ENCODE data around the gene SLC48A1.

The SLC48A1 gene

DNA sequence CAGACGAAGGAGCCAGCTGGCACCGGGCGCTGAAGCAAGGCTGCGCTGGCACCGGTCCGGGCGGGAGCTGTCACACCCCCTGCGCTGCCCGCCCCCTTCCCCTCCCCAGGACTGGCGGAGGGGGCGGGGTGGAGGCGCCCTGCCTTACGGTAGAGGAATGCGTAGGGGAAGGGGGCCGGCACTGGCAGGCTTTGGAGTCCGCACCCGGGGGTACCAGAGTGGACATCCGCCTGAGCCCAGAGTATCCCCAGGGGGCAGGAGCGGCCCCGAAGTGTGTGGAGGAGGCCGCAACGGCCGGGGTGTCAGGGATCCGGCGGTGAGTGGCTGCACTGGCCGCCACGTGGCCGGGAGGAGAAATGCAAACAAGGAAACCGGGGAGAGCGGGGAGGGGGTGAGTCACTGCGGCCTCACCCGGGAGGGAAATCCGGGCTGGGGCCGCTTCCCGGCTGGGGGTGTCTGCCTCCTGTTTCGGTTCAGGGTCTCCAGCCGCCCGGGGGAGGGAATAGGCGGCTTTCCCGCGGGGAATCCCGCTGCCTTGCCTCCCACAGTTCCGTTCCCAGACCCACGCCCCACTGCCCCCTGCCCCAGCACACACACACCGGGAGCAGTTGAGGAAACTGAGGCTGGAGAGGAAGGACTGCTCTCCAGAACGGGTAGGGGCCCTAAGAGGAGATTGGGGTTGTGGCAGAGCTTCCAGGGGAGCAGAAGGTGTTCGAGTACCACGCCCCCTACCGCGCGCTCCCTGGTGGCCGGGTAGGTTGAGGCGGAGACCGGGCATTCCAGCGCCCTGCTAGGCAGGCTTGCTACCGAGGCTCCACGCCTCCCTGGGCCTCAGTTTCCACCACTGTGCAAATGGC is 14.0 kb upstream of the SLC48A1 start, which contains the start of gene RAPGEF3:
Gene RAPGEF3 (minus strand): TSS at position 47 of the 857 bp plus-strand sequence. CDS start 324 bp downstream, outside the sequence.
- FAIRE-seq = no peak

DNA sequence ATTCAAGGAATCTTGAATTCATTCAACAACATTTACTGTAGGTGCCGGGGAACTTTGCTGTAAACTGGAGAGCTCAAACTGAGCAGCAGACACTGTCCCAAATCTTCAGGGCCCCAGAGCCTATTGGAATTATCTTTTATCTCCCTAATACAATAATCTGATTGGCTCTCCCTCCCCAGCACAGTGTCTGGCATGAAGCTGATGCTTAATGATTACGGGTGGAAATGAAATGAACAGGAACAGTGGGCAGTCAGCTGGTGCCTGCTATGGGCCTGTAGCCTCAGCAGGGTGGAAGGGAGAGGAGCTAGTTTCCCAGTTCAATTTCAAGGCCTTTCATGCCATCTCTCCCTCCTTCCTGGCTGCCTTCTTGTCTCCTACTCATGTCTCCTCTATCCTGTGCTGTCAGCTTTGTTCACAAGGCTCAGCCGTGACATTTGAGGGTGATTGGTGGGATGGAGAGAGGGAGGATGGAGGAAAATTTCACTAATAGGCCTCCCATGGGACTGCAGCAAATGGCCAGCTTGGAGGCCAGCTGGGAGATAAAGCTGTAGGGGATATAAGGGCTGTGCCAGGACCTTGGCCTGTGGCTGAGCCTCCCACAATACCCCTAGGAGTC is 10.1 kb upstream of the SLC48A1 start:
- FAIRE-seq = no peak

DNA sequence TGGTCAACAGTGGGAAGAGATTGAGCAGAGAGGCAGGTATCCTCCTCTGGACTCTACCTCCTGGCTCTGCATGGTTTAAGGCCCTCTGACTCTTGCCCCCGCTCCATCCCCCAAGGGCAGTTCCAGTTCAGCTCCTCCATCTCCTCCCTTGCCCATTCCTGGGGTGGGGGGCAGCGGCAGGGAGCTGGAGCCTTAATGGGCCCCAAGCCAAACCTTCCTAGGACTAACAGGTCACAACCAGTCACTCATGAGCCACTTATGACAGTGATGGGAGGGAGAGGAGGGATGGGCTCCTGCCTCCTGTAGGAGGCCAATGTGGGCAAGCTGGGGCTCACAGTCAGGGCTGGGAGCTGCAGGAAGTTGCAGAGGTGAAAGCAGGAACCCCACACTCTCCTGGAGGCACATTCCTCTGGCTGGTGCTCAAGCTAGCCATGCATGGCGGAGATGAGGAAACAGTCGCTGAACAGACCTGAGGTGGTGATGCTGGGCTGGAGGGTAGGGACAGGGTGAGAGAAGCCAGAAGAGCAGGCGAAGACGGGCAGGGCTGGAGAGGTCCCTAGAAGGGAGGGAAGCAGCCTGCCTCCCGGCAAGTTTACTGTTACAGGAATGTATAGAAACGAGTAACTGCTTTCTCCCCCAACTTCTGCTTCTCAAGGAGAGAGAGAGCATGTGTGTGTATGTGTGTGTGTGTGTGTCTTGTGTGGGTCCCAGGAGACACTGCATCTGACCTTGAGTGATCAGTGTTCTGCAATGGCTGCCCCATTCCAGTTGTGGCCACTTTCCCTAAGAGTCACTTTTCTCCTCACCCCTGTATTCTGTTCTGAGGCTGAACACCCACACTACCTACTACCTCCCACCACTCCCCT is 9.3 kb upstream of the SLC48A1 start:
- no peak for FAIRE-seq

DNA sequence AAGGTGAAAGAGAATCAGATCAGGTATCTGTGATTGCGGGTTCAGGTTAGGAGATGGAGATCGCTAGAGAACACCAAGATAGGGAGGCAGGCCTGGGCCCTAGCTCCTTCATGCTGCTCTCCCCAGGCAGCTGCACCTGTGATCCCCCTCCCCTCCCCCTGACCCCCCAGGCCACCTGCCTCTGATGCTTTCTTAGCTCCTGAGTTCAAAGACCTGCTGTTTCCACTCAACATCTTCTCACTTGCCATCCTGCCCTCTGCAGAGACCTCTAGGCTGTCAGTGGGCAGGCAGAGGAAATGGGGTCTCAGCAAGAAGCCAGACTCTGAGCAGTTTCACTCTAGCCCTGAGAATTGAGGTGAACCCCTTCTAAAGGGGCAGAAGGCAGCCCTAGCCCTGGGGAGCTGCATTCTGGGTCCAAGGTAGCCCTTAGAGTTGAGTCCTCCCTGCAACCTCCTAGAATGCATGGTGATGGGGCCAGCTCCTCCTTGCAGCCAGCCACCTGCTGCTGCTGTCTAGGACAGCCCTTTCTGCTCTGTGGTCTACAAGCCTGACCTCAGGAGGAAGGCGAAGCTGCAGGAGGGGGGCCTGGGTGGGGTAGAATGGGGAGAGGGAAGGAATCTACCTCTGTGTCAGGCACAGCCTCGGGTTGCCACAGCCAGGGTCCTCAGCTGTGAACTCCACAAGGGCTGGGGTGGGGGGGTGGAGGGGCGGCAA is 6.4 kb upstream of the SLC48A1 start:
- no peak for FAIRE-seq

DNA sequence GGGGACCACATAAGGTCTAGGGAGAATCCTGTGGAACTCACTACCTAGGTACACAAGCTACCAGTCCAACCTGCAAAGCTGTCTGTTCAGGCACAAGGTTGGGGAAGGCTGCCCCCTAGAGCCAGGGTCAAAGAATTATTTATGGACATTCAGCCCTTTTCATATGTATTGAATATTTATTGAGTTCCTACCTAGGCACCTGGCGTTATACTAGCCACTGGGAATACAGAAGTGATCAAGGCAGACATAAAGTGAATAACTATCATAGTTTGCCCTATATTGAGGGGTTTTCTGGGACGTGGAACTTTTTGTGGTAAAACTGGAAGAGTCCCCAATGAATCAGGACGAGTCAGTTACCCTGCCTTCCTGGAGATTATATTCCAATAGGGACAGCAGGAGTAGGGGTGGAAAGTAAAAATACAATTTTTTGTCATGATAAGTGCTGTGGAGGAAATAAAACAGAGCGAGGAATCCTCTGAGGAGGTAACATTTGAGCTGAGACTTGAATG is 5.8 kb upstream of the SLC48A1 start:
- peak; percentile 21 for FAIRE-seq

DNA sequence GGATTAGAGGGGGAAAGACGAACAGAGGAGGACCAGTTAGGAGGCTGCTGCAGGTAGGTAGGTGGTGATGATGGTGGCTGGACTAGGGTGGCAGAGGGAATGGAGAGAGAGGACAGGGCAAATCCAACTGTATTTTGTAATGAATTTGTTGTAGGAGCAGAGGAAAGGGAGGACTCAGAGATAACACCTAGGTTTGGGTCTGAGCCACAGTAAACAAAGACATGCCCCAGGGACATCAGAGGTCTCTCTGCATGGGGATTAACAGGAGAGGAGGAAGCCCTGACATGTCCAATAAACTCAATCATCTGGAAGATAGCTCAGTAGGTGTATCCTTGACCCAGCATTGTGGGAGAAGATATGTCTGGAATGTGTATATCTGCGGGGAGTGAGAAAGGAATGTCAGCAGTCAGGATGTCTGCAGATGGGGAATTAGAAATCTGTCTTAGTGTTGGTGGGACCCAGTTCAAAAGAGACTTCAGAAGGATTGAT is 4.7 kb upstream of the SLC48A1 start:
- no peak for FAIRE-seq

DNA sequence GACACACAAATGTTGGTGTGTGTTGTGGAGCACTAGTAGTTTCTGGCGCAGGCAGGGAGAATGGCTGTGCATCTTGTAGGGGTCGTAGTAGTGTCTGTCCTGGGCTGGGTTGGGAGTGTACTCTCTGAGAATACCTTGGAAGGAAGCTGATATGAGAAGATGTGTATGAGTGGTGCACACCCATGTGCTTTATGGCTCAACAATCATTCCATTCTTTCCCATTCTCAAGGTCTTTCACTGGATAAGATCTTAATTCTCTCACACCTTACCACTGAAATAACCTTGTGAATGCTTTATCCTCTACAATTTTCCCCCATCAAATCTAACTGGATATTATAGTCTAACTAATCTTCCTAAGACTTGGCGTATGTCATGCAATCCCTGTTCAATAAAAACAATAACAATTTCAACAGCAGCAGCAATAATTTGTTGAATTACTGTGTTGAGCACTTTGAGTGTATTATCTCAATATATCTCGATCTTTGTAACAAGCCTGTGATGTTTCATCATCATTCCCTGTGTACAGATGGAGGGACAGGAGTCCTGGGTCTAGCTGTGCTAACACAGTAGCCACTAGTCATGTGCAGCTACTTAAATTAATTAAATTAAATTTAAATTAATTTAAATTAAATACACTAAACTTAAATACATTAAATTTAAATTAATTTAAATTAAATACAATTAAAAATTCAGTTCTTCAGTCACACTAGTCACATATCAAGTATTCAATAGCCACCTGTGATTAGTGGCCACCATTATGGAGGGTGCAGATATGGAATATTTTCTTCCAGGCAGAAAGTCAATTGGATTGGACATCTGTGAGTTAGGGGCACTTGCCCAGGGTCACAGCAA is 3.6 kb upstream of the SLC48A1 start:
- FAIRE-seq = no peak

DNA sequence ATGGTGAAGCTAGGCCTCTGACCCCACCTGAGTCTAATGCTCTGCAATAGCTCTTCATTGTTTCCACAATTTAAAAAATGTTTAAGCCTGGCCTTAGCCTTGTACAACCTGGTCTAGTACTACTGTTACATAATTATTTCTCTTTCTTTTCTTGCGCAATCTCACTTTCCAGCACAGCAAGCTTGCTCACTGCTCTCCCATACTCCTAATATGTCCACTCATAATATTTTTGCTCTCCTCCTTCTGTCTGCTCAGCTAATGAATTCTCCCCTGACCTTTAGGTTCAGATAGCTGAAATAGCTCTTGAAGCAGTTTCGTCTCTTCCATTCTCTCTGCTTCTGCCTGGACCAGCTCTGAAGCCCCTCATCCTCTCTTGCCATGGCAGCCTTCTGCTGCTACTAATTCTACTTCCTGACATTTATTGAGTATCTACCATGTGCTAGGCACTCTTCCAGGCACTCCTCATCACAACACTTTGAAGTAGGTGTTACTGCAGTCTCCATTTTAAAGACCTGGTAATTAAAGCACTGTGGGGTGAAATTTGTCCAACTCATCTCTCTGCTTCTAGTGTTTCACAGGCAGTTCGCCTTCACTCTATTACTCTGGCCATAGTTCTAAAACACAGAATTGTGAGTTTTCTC is 2.8 kb upstream of the SLC48A1 start:
- no peak for FAIRE-seq

DNA sequence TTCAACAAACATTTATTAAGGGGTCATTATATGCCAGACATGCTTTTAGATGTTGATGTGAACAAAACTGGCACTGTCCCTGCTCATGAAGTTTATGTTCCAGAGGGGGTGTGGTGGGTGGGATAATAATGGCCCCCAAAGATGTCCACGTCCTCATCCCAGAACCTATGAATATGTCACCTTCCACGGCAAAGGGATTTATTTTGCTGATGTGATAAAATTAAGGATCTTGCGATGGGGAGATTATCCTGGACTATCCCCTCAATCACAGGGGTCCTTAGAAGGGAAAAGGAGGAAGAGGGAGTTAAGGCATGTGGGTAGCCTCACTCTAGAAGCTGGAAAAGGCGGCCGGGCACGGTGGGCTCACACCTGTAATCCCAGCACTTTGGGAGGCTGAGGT is 1.7 kb upstream of the SLC48A1 start:
- FAIRE-seq = no peak

DNA sequence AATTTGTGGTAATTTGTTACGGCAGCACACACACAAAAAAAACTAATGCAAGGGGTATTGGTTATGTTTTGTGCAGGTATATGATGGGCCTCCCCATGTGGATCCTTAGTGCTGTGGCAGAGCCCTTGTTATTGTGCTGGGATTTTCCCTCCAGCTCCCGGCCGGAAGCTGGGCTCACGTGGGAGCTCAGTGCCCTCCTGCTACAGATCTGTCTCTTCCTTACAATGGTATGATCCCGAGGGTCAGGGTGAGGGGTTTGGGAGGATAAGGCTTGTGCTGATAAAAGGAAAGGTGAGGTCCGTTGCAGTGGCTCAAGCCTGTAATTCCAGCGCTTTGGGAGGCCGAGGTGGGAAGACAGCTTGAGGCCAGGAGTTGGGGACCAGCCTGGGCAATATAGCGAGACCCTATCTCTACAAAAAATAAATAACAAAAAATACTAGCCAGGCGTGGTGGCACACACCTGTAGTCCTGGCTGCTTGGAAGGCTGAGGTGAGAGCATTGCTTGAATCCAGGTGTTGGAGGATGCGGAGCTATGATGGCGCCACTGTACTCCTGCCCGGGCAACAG is 861 bp upstream of the SLC48A1 start:
- no peak for FAIRE-seq

DNA sequence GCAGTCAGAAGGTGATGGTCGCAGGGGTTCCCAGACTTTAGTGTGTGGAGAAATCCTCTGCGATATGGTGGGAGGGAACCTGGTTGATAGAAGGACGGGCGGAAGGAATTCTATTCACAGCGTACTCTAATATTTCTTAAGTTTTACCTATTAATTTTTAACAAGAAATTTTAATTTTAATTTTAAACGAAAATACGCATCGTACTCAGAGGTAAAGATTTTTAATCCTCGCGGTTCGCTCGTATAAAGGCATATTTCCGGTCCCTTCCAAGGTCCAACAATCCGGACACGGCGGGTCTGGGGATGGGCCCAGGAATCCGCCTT is 338 bp upstream of the SLC48A1 start:
- FAIRE-seq = no peak

DNA sequence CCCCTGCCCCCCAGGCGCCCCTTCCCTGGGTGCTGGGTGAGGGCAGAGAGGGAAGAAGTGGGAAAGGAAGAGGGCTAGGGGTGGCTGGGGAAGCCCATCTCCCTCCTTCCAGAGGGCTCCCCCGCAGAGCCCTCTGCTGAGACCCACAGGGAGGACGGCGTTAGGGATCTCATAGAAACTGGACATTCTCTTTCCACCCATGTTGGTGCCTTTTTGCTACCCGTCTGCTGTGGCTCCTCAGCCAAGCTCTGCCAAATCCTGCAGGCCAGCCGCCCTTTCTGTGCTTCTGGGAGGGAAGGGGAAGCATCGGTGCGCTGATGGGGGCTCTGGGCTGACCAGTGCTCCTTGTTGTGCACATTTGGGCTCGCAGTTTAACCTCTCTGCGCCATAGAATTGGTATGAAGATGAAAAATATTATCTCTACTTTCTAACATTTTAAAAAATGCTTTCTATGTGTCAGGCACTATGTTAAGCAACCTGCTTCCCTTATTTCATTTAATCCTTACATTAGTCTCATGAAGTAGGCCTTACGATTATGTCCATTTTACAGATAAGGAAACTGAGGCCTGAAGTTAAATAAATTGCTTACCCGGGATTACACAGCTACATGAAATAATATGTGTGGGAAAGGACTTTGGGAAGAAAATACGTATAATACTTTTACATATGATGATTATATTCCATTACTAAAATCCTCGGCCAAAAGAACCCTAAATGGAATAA is 981 bp downstream of the SLC48A1 start:
- FAIRE-seq = no peak

DNA sequence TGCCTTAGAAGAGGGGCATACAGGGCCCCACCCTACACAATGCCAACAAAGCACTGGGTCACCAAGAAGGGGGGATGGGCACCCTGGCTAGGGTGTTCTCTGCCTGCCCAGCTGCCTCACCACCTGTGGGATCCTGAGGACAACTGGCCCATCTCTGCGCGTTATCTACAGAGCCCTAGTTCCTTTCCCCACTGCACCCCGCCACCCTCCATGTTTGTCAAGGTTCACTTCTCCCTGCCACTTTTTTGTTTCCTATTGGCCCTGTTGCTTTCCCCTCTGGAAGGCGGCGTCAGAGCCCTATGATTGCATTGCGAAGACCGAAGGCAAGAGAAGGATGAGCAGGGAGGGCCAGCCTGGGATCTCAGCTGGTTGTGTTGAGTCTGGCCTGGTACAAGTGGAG is 1.6 kb downstream of the SLC48A1 start:
- no peak for FAIRE-seq

DNA sequence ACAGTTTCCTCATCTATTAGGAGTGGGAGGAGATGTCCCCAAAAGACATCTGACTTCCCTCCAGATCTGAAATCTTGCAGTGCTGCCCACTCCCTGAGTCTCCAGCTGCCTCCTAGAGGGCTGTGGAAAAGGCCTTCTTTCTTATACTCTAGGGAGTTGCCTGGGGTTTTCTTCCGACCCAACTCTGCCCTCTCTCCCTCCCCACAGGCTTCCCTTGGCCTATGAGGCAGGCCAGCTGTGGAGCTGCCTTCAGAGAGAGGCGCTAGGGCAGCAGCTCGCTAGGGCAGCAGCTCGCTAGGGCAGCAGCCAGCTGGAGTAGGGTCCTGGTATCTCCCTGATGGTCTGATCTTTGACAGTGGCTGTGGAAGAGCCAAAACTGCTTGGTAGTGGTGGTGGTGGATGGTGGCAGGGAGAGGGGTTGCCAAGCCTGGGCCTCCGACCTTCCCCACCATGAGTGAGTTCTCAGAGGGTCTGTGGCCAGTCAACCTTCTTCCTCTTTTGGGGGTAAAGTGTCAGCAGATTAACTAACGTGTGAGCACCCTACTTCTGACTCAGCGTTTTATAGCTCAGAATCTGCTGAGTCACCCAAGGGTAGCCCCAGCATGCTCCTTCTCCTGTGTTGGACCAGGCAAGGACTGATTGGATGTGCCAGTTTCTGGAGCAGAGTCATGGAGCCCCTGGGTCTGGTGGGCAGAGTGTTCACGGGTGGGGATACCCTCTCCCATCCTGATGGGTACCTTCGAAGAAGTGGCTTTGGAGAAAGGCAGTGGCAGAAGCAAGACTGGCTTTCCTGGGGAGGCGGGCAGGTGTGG is 2.3 kb downstream of the SLC48A1 start:
- no peak for FAIRE-seq

DNA sequence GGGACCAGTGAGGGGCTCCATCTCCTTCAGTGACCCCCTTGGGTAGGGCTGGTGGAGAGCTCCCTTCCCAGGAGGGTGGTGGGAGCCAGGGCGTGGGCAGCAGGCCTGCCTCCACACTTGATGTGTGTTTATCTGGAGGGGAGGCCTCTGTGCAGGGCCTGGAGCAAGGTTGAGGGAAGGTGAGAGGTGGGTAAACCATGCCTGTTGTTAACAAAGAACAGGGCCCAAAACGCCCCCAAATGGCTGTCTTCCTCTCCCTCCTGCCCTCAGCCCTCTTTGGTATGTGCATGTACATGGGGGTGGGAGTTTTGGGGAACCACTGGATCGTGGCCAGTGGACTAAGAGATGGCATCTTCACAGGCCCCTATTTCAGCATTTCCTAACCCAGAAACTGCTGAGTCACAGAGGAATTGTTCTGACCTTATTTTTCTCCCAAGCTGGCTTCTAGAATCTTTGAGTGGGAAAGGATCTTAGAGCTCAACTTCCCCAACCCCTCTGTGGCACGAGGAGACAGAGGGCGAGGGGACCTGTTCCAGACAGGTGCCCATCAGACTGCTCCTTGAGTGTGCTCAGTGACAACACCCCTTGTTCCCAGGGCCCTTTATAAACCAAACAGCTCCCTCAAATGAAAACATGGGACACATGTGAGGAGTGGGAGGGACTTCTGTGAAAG is 3.6 kb downstream of the SLC48A1 start:
- no peak for FAIRE-seq

DNA sequence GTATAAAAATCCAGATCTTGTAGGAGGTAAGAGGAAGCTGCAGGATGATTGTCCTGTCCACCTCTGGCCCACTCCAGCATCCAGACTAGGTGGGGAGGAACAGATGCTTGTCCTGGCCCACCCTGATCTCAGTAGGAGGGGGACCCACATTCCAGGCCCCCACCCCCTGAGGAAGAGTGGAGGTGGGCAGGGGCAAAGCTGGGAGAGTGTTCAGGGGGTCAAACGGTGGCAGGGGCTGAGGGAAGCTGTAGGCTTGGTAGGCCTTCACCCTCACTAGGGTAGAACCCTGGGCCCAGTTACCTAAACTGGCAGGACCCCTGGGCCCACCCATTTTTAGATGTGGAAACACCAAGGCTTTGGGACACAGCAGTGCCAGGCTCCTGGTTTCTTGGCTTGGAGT is 4.1 kb downstream of the SLC48A1 start:
- no peak for FAIRE-seq

DNA sequence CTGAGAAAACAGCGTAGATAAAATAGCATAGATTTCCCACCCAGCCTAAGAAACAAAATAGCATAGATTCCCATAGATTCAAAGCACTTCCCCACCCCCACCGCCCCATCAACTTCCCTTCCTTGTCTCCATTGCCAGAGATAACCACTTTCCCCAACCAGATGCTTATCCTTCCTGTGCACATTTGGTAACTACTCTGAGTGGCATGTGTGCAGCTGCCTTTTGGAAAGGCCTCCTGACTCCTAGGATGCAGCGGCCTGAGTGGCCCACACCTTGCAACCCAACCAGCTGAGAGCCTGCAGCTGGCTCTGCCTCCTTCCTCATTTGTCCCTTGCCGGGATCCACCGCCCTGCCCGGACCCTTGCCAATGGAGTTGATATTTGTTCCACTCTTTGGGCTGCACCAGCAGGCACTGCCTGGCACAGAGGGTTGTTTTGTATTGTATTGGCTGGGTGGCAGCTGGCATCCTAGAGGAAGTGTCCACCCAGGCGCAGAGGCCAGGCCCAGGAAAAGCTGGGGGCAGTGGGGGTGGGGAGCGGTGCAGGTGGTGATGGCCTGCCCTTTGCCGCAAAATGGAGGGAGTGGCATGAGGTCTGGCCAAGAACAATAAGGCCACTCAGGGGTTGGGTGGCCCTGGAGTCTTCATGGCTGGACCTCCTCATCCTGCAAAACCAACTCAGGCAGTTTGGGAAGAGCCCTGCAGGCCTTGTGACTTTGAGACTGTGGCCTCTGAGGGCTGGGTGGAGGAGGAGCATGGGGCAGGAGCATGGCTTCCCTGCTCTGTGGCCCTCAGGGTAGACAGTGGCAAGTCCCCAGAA is 4.9 kb downstream of the SLC48A1 start:
- no peak for FAIRE-seq

DNA sequence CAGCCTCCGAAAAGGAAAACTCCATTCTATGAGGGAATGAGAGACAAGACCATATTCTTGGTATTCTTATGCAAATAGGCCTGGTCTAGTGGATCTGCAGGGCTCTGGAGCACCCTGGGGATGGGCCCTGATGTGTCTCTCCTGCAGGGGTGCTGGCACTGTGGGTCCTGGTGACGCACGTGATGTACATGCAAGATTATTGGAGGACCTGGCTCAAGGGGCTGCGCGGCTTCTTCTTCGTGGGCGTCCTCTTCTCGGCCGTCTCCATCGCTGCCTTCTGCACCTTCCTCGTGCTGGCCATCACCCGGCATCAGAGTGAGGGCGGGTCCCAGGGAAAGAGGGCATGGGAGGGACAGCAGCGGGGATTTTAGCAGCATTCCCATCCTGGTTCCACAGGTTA is 5.8 kb downstream of the SLC48A1 start:
- no peak for FAIRE-seq

Data from G401.6 (cell line).